HTR-8/SVneo (cell line): ENCODE data around the gene HSPA9.
"Not testable (repeated sequence)": the region's sequence is repeated elsewhere in the genome, so short reads cannot be mapped to it uniquely, and the experiment has no call there.

Experiments
- DNase-seq: peaks from one replicate; pipeline ENCODE4 v3.0.0; 2011; ENCODE audit warnings: low spot score, mixed read lengths; ENCODE audit not compliant: insufficient read length
- FAIRE-seq: peaks from 2 replicates; lab custom pipeline; 2011; peaks lifted over from hg19 to GRCh38; lab: Jason Lieb, UNC

The HSPA9 gene

DNA sequence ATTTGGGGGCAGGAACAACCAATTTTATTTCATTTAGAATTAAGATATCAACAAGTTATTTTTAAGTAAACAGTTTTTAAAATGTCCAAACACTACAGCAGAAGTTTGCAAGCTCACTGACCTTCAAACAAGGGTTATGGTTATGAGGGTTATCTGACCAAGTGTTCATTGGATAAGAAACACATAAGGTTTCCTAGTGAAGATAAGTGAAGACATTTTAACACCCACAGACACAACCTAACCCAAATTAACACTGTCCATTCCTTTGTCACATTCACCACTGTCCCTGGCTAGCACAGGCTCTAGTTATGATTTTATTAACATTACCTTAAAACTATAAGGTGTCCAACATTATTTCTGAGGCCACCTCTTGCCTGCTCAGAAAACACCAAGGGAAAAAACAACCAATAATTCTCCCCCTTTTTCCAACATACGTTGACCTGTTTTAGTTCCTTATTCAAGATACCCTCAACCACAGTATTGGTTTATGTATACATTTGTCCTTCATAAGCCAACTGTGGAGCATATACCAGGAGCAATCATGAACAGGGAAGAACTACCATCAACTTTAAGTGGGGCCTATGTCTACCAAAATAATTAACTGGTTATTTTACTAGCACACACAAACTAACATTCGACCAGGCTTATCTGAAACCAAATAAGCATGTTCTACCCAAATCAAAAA is 36.1 kb downstream of the HSPA9 start:
- no peak for DNase-seq
- FAIRE-seq, result no peak

- FAIRE-seq (no peak), DNase-seq (no peak)
Observed at GRCh38 chr5:138536665-138537315, 38.4 kb downstream of the HSPA9 start.

GRCh38 chr5:138536215-138536614 is 39.0 kb downstream of the HSPA9 start:
- DNase-seq (no peak), FAIRE-seq (no peak)

- no peak for FAIRE-seq
- DNase-seq, result no peak
Observed at GRCh38 chr5:138533973-138534941, 40.9 kb downstream of the HSPA9 start.

DNA sequence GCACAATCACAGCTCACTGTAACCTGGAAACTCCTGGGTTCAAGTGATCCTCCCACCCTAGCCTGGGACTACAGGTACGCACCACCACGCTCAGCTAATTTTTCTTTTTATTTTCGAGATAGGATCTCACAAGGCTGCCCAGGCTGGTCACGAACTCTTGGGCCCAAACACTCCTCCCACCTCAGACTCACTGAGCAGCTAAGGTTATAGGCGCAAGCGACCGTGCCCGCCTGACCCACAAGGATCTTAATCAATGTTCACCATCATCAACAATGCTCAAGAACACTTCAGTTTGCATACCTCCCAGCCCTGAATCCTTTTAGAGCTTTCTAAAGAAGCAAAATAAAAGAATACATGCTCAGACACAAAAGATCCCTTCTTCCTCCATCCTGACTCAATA is 45.4 kb downstream of the HSPA9 start:
- DNase-seq (no peak), FAIRE-seq (no peak)

- DNase-seq (no peak), FAIRE-seq (no peak)
Observed at GRCh38 chr5:138528744-138529469, 46.3 kb downstream of the HSPA9 start.

- FAIRE-seq (no peak), DNase-seq (no peak)
Observed at GRCh38 chr5:138528208-138528607, 47.0 kb downstream of the HSPA9 start.

GRCh38 chr5:138527170-138527569 is 48.0 kb downstream of the HSPA9 start:
- FAIRE-seq (no peak), DNase-seq (no peak)

DNA sequence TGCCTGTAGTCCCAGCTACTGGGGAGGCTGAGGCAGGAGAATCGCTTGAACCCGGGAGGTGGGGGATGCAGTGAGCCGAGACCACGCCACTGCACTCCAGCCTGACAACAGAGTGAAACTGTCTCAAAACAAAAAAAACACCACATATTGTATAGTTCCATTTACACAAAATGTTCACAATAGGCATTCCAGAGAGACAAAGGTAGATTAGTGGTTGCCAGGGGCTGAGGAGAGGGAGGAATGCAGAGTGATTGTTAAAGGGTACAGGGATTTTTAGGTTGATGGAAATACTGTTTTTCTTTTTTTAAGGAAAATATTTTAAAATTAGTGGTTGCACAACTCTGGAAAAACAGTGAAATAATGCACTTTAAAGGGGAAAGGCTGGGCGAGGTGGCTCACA is 51.8 kb downstream of the HSPA9 start:
- FAIRE-seq (no peak), DNase-seq (no peak)

DNA sequence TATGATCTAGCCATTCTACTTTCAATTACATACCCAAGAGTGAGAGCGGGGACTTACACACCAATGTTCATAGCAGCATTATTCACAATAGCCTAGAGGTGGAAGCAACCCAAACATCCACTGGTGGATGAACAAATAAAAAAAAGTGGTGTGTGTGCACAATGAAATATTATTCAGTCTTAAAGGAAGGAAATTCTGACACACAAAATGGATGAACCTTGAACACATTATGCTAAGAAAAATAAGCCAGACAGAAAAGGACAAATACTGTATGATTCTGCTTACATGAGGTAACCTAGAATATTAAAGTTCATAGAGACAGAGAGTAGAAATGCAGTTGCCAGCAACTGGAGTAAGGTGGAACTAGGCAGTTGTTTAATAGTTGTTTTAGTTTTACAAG is 54.2 kb downstream of the HSPA9 start:
- FAIRE-seq, result no peak
- DNase-seq, result no peak

GRCh38 chr5:138517437-138517836 is 57.8 kb downstream of the HSPA9 start:
- DNase-seq (no peak), FAIRE-seq (no peak)

GRCh38 chr5:138515556-138516245 is 59.5 kb downstream of the HSPA9 start:
- FAIRE-seq (no peak), DNase-seq (no peak)

DNA sequence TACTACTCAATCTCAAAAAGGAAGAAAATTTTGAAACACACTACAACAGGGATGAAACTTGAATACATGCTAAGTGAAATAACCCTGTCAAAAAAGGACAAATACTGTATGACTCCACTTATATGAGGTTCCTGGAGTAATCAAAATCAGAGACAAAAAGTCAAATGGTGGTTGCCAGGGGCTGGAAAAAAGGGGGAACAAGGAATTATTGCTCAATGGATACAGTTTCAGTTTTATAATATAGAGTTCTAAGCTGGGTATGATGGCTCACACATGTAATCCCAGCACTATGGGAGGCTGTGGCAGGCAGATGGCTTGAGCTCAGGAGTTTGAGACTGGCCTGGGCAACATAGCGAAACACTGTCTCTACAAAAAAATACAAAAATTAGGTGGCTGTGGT is 61.2 kb downstream of the HSPA9 start:
- no peak for DNase-seq
- no peak for FAIRE-seq

GRCh38 chr5:138508958-138509357 is 66.2 kb downstream of the HSPA9 start:
- FAIRE-seq (no peak), DNase-seq (no peak)

GRCh38 chr5:138507485-138507884 is 67.7 kb downstream of the HSPA9 start:
- not testable (repeated sequence) for FAIRE-seq, DNase-seq

DNA sequence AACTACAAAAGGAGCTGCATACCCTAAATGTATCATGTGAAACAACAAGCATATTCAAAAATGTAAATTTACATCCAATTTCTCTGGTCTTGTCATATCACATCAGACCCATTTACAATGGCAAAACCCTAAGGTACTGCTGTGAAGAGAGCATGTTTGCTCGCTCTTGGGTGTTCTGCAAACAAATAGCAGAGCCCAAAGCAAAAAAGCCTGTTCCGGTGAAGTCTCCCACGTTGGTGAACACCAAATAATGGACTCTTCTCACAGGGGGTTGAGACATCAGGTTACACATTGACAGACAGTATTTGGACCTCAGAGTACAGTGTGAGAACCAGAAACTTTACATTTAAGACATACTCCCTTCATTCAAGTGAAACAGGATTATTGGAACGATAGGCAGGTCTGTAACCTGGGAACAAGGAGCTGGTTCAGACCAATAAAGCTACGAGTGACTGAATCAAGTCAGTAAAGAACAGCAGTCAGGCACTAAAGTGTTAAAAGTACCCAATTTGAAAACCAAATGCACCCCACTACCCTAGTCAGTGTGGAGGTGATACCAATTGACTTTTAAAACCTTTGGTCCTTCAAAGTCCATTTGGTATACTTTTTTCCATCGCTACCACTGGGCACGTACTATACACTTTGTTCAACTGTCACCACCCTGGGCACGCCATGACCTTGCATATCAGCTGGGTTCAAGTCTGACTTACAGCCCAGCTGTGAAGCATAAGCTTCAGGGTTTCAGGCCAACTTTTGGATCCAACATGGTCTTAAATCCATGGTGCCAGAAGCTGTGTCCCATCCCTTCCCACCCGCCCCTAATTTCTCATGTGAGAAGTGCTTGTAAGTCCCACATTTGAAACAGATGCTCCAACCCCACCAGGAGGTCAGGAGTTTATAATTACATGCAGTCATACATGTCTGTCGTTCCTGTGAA is 68.6 kb downstream of the HSPA9 start:
- DNase-seq (no peak), FAIRE-seq (no peak)

GRCh38 chr5:138504799-138505198 is 70.4 kb downstream of the HSPA9 start:
- no peak for FAIRE-seq
- DNase-seq, result no peak
